IMR-90 (cell line): ENCODE results near the gene ADGRL3. TPM values are rescaled to one million over a fixed set of nuclear protein-coding genes. Genes with fewer than 3 reads are reported as not detected.

Experiments used
- ATAC-seq: fragments of 200-7000 bp; cut with Tn5 transposase; 2 replicates; pipeline ENCODE4 v1.9.1; 2020; ENCODE audit warnings: low read depth, mild to moderate bottlenecking, moderate library complexity
- BruUV-seq: library from RNA; stranded (reverse); fragments of 400-500 nt; replicated peaks from 2 replicates; lab custom pipeline; 2021; lab: Mats Ljungman, UMichigan
- CTCF ChIA-PET: fragments of 300-600 bp; formaldehyde crosslinking; extraction: SDS; loops from one replicate; lab custom pipeline; 2021; ENCODE audit warnings: antibody characterized with exemption; lab: Yijun Ruan, JAX
- POLR2A ChIA-PET: fragments of 300-600 bp; sonication (Branson Sonifier 250); formaldehyde crosslinking; loops from one replicate; lab custom pipeline; 2022; ENCODE audit warnings: antibody characterized with exemption; ENCODE audit not compliant: unreplicated experiment; lab: Charles Lee
- DNase-seq: peaks from one replicate; pipeline ENCODE4 v3.0.0; 2013
- H2AFZ ChIP-seq: replicated peaks from 2 replicates; pipeline ENCODE3; 2013; ENCODE audit warnings: low read length, mild to moderate bottlenecking; ENCODE audit not compliant: poor library complexity
- H2AK5ac ChIP-seq: 2 replicates; pipeline ENCODE4 v1.6.1; 2013; ENCODE audit warnings: low read depth, low read length, inconsistent platforms
- H2AK9ac ChIP-seq: replicated peaks from 2 replicates; pipeline ENCODE3; 2013; ENCODE audit warnings: mild to moderate bottlenecking, low read depth, low read length, moderate library complexity; ENCODE audit not compliant: poor library complexity
- H2BK120ac ChIP-seq: 2 replicates; pipeline ENCODE4 v1.6.1; 2013; ENCODE audit warnings: low read depth, low read length, inconsistent platforms
- H2BK15ac ChIP-seq: 3 replicates; pipeline ENCODE4 v1.6.1; 2013; ENCODE audit warnings: low read depth, low read length, inconsistent platforms
- H2BK20ac ChIP-seq: 2 replicates; pipeline ENCODE4 v1.6.1; 2013; ENCODE audit warnings: low read depth, mild to moderate bottlenecking, inconsistent platforms, low read length, moderate library complexity
- H2BK5ac ChIP-seq: 2 replicates; pipeline ENCODE4 v1.6.1; 2013; ENCODE audit warnings: mild to moderate bottlenecking, low read depth, low read length, inconsistent platforms; ENCODE audit not compliant: poor library complexity, severe bottlenecking
- H3K14ac ChIP-seq: replicated peaks from 2 replicates; pipeline ENCODE4 v1.6.1; 2013; ENCODE audit warnings: low read depth, low read length, inconsistent platforms
- H3K18ac ChIP-seq: 2 replicates; pipeline ENCODE4 v1.6.1; 2013; ENCODE audit warnings: low read depth, low read length, control low read depth
- H3K23ac ChIP-seq: 2 replicates; pipeline ENCODE4 v1.6.1; 2013; ENCODE audit warnings: low read depth, low read length, inconsistent platforms
- H3K27ac ChIP-seq: 2 replicates; pipeline ENCODE4 v1.5.1; 2013; ENCODE audit warnings: mild to moderate bottlenecking, control low read depth, low read length; ENCODE audit not compliant: insufficient read depth
- H3K27me3 ChIP-seq: 2 replicates; pipeline ENCODE4 v1.6.1; 2013; ENCODE audit warnings: low read length; ENCODE audit not compliant: control insufficient read depth, insufficient read depth
- H3K36me3 ChIP-seq: 2 replicates; pipeline ENCODE4 v1.6.1; 2013; ENCODE audit warnings: low read length, mixed read lengths; ENCODE audit not compliant: control insufficient read depth, insufficient read depth
- H3K4ac ChIP-seq: 2 replicates; pipeline ENCODE4 v1.6.1; 2013; ENCODE audit warnings: low read depth, low read length, inconsistent platforms
- H3K4me1 ChIP-seq: 2 replicates; pipeline ENCODE4 v1.6.1; 2013; ENCODE audit warnings: low read length, mixed read lengths; ENCODE audit not compliant: control insufficient read depth, insufficient read depth
- H3K4me2 ChIP-seq: 2 replicates; pipeline ENCODE4 v1.6.1; 2013; ENCODE audit warnings: low read depth, mild to moderate bottlenecking, control low read depth, low read length, moderate library complexity
- H3K4me3 ChIP-seq: 2 replicates; pipeline ENCODE4 v1.5.1; 2013; ENCODE audit warnings: low read depth, mild to moderate bottlenecking, control low read depth, low read length, moderate library complexity; ENCODE audit not compliant: insufficient read depth
- H3K56ac ChIP-seq: 2 replicates; pipeline ENCODE4 v1.6.1; 2013; ENCODE audit warnings: low read length, inconsistent platforms; ENCODE audit not compliant: insufficient read depth; ENCODE audit errors: extremely low read depth
- H3K79me1 ChIP-seq, 2 experiments: 2 replicates each; pipeline ENCODE4 v1.6.1; 2013; ENCODE audit warnings: low read length in 2 of 2, inconsistent platforms in 1 of 2, low read depth in 1 of 2
- H3K9ac ChIP-seq: 2 replicates; pipeline ENCODE4 v1.6.1; 2013; ENCODE audit warnings: low read depth, low read length, control low read depth
- H3K9me1 ChIP-seq: 2 replicates; pipeline ENCODE4 v1.6.1; 2013; ENCODE audit warnings: low read length, inconsistent platforms; ENCODE audit not compliant: insufficient read depth
- H3K9me3 ChIP-seq: 2 replicates; pipeline ENCODE4 v1.6.1; 2013; ENCODE audit warnings: low read length; ENCODE audit not compliant: control insufficient read depth, insufficient read depth
- H4K20me1 ChIP-seq: 2 replicates; pipeline ENCODE4 v1.6.1; 2013; ENCODE audit warnings: low read length, inconsistent platforms; ENCODE audit not compliant: insufficient read depth
- H4K5ac ChIP-seq: 2 replicates; pipeline ENCODE4 v1.6.1; 2013; ENCODE audit warnings: mild to moderate bottlenecking, low read depth, low read length, control low read depth
- H4K8ac ChIP-seq, 2 experiments: 2 replicates each; pipeline ENCODE4 v1.6.1; 2013; ENCODE audit warnings: low read depth in 2 of 2, low read length in 2 of 2, control low read depth in 1 of 2, inconsistent platforms in 1 of 2
- H4K91ac ChIP-seq: 2 replicates; pipeline ENCODE4 v1.6.1; 2013; ENCODE audit warnings: low read depth, low read length, inconsistent platforms; ENCODE audit not compliant: insufficient read depth
- CEBPB ChIP-seq: IDR thresholded peaks from 2 replicates; pipeline ENCODE4 v1.6.1; 2012; ENCODE audit warnings: low read depth, low read length, improper control_type of control experiment
- CHD1 ChIP-seq: IDR thresholded peaks from 2 replicates; pipeline ENCODE4 v1.6.1; 2012; ENCODE audit warnings: low read depth, low read length, improper control_type of control experiment
- CTCF ChIP-seq: conservative IDR thresholded peaks from 2 replicates; pipeline ENCODE4 v1.5.1; 2012; ENCODE audit warnings: mild to moderate bottlenecking, low read depth, low read length, improper control_type of control experiment
- FOS ChIP-seq: fragments of 150-350 bp; IDR thresholded peaks from 2 replicates; pipeline ENCODE4 v1.6.1; 2016; ENCODE audit warnings: low read depth, low read length
- MAFK ChIP-seq: IDR thresholded peaks from 2 replicates; pipeline ENCODE4 v1.6.1; 2012; ENCODE audit warnings: low read depth, low read length, improper control_type of control experiment
- MAZ ChIP-seq: IDR thresholded peaks from 2 replicates; pipeline ENCODE4 v1.6.1; 2012; ENCODE audit warnings: low read depth, mild to moderate bottlenecking, low read length, improper control_type of control experiment, moderate library complexity, borderline replicate concordance
- MXI1 ChIP-seq: IDR thresholded peaks from 2 replicates; pipeline ENCODE4 v1.6.1; 2012; ENCODE audit warnings: low read depth, mild to moderate bottlenecking, low read length, moderate library complexity, borderline replicate concordance
- POLR2A ChIP-seq: IDR thresholded peaks from 2 replicates; pipeline ENCODE4 v1.6.1; 2012; ENCODE audit warnings: mild to moderate bottlenecking, low read depth, low read length
- RAD21 ChIP-seq: IDR thresholded peaks from 2 replicates; pipeline ENCODE4 v1.6.1; 2012; ENCODE audit warnings: low read length, improper control_type of control experiment
- RCOR1 ChIP-seq: IDR thresholded peaks from 2 replicates; pipeline ENCODE4 v1.6.1; 2012; ENCODE audit warnings: mild to moderate bottlenecking, low read length, improper control_type of control experiment; ENCODE audit not compliant: insufficient replicate concordance
- RFX5 ChIP-seq: IDR thresholded peaks from 2 replicates; pipeline ENCODE4 v1.8.0; 2012; ENCODE audit warnings: low read depth, mild to moderate bottlenecking, low read length, moderate library complexity
- SMC3 ChIP-seq: fragments of 150-350 bp; IDR thresholded peaks from 2 replicates; pipeline ENCODE4 v1.6.1; 2016; ENCODE audit warnings: low read depth, mild to moderate bottlenecking, antibody characterized with exemption, low read length, moderate library complexity
- WGBS, 2 experiments: methylation state at CpG; one replicate each; pipeline versions ENCODE4 v1.1.5 to v1.1.7; 2013; ENCODE audit warnings: missing lambda C conversion rate in 2 of 2; ENCODE audit not compliant: insufficient read length in 1 of 2; ENCODE audit errors: extremely low coverage in 2 of 2; 5-methylcytosine and 5-hydroxymethylcytosine counted together
- dilution Hi-C: fragments of 300-500 bp; cut with HindIII; formaldehyde crosslinking; loops from one replicate; pipeline ENCODE4 v1.14.3; 2018; ENCODE audit warnings: low sequenced_read_pairs; ENCODE audit not compliant: unreplicated experiment
- in situ Hi-C: fragments of 300-500 bp; cut with MboI; formaldehyde crosslinking; loops from 3 replicates; pipeline ENCODE4 v1.14.3; 2019; ENCODE audit warnings: low sequenced_read_pairs, inconsistent platforms, mixed read lengths
- intact Hi-C: fragments of 100-400 bp; cut with micrococcal nuclease; formaldehyde crosslinking; loops from 2 replicates; pipeline ENCODE4 v1.10.0; 2022
- polyA plus RNA-seq, 3 experiments: library from polyadenylated mRNA; depleted of rRNA; stranded (reverse); fragments of >200 nt; gene quantifications; 2 replicates each; pipeline ENCODE4 v1.2.3, GENCODE V29; 2012; ENCODE audit warnings: low replicate concordance in 1 of 3
- total RNA-seq: library from RNA; depleted of rRNA; stranded (reverse); fragments of >200 nt; gene quantifications from 2 replicates; pipeline ENCODE4 v1.2.3, GENCODE V29; 2012
- TF ChIP-seq, protein P1 (sequence below): fragments of 150-350 bp; IDR thresholded peaks from 2 replicates; pipeline ENCODE4 v1.6.1; 2016; ENCODE audit warnings: low read depth, mild to moderate bottlenecking, low read length, moderate library complexity, borderline replicate concordance

ADGRL3 gene
- total and polyA plus RNA-seq, 2 of the 4 experiments (the other 2 are of a cell fraction), result 0.46 to 2.5 TPM

DNA sequence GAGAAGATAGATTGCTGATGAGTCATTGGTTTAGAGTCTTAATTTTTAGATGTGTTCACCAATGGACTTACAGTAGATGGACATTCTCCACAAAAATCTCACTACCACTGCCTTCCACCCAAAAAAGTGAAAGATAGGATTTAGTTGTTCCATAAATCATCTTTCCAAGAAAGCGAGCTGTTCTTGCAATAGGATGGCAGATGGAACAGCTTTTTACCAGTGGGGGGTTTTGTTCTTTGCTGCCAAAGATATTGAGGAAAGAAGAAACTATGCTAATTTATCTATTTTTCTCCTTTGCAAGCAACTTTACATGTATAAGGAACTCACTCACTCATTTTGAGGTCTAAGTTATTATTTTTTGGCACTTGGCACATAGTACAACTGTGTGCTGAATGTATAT, 109.5 kb downstream of the ADGRL3 start:
- no TSS peak for BruUV-seq
- dilution Hi-C loops (no loop called here), in situ Hi-C loops (no loop called here), intact Hi-C loops (no loop called here)
- H3K14ac ChIP-seq, result no peak overlapping the region
- H4K91ac ChIP-seq, result no peak overlapping the region
- TF ChIP-seq RAD21 (no peak), CEBPB (no peak), MAFK (no peak), SMC3 (no peak), MAZ (no peak), FOS (no peak), MXI1 (no peak), RFX5 (no peak), POLR2A (no peak), CTCF (no peak), CHD1 (no peak), RCOR1 (no peak)
- TF ChIP-seq, protein P1, sequence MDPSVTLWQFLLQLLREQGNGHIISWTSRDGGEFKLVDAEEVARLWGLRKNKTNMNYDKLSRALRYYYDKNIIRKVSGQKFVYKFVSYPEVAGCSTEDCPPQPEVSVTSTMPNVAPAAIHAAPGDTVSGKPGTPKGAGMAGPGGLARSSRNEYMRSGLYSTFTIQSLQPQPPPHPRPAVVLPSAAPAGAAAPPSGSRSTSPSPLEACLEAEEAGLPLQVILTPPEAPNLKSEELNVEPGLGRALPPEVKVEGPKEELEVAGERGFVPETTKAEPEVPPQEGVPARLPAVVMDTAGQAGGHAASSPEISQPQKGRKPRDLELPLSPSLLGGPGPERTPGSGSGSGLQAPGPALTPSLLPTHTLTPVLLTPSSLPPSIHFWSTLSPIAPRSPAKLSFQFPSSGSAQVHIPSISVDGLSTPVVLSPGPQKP, result no peak
- no peak overlapping the region for H3K4ac ChIP-seq
- no peaks in the 10 kb centered on the region for H3K36me3 ChIP-seq
- H3K18ac ChIP-seq, result no peak overlapping the region
- H3K27ac ChIP-seq, result no peak overlapping the region
- H3K56ac ChIP-seq, result no peak overlapping the region
- H2AK5ac ChIP-seq, result no peak overlapping the region
- no peaks in the 10 kb centered on the region for H3K9me1 ChIP-seq
- H2AK9ac ChIP-seq, result no peak overlapping the region
- no peak overlapping the region for H3K9ac ChIP-seq
- no peak for DNase-seq
- no peaks in the 10 kb centered on the region for H3K79me1 ChIP-seq
- no peak overlapping the region for H2BK15ac ChIP-seq
- POLR2A ChIA-PET, result no interaction called here
- ATAC-seq, result no peak
- H3K27me3 ChIP-seq, result no peaks in the 10 kb centered on the region
- H3K4me1 ChIP-seq, result no peaks in the 10 kb centered on the region
- CTCF ChIA-PET, result no interaction called here
- no peaks in the 10 kb centered on the region for H4K20me1 ChIP-seq
- H3K9me3 ChIP-seq, result no peaks in the 10 kb centered on the region
- no peak overlapping the region for H3K4me2 ChIP-seq
- no CpG with 5 or more reads among the region's 1 CpG for WGBS, 2 experiments
- no peak overlapping the region for H2AFZ ChIP-seq
- no peak overlapping the region for H2BK20ac ChIP-seq
- H3K23ac ChIP-seq, result no peak overlapping the region
- H2BK120ac ChIP-seq, result no peak overlapping the region
- no peak overlapping the region for H4K8ac ChIP-seq
- no peak overlapping the region for H2BK5ac ChIP-seq
- H3K4me3 ChIP-seq, result no peak overlapping the region
- no peak overlapping the region for H4K5ac ChIP-seq
